GM23248 (cell line): Measurements from ENCODE around the gene FAM89B. TPM values are rescaled to one million over a fixed set of nuclear protein-coding genes. Genes with fewer than 3 reads are reported as not detected.

Experiments
- DNase-seq: peaks from one replicate; pipeline ENCODE4 v3.0.0-alpha.2; 2015
- H2AFZ ChIP-seq: fragments of 200-600 bp; sonication (generic); 2 replicates; pipeline ENCODE4 v1.6.1; 2016; ENCODE audit warnings: antibody characterized with exemption
- H3F3A ChIP-seq: fragments of 200-600 bp; sonication (generic); 2 replicates; pipeline ENCODE4 v1.6.1; 2016; ENCODE audit warnings: mild to moderate bottlenecking, antibody characterized with exemption, mixed run types; ENCODE audit not compliant: insufficient read depth
- H3K27ac ChIP-seq: fragments of 200-600 bp; sonication (generic); 2 replicates; pipeline ENCODE4 v1.5.1; 2016; ENCODE audit warnings: mild to moderate bottlenecking
- H3K27me3 ChIP-seq: fragments of 200-600 bp; sonication (generic); replicated peaks from 2 replicates; pipeline ENCODE4 v1.6.1; 2016; ENCODE audit warnings: mild to moderate bottlenecking; ENCODE audit not compliant: insufficient read depth
- H3K36me3 ChIP-seq: fragments of 200-600 bp; sonication (generic); 2 replicates; pipeline ENCODE4 v1.6.1; 2016; ENCODE audit warnings: low read depth, mild to moderate bottlenecking
- H3K4me1 ChIP-seq: fragments of 200-600 bp; sonication (generic); 2 replicates; pipeline ENCODE4 v1.6.1; 2016; ENCODE audit warnings: mild to moderate bottlenecking; ENCODE audit not compliant: insufficient read depth
- H3K4me2 ChIP-seq: fragments of 200-600 bp; sonication (generic); one replicate; pipeline ENCODE4 v1.6.1; 2016; ENCODE audit warnings: mild to moderate bottlenecking; ENCODE audit not compliant: unreplicated experiment
- H3K4me3 ChIP-seq: fragments of 200-600 bp; sonication (generic); 2 replicates; pipeline ENCODE4 v1.5.1; 2016; ENCODE audit warnings: mild to moderate bottlenecking
- H3K79me2 ChIP-seq: fragments of 200-600 bp; sonication (generic); 2 replicates; pipeline ENCODE4 v1.6.1; 2016; ENCODE audit warnings: mild to moderate bottlenecking; ENCODE audit not compliant: insufficient read depth
- H3K9ac ChIP-seq: fragments of 200-600 bp; sonication (generic); 2 replicates; pipeline ENCODE4 v1.6.1; 2016; ENCODE audit warnings: mild to moderate bottlenecking
- H3K9me2 ChIP-seq: fragments of 200-600 bp; sonication (generic); 2 replicates; pipeline ENCODE4 v1.6.1; 2016; ENCODE audit warnings: mixed run types, mild to moderate bottlenecking, moderate library complexity; ENCODE audit not compliant: insufficient read depth
- H3K9me3 ChIP-seq: fragments of 200-600 bp; sonication (generic); one replicate; pipeline ENCODE4 v1.6.1; 2017; ENCODE audit warnings: low read depth
- H4K20me1 ChIP-seq: fragments of 200-600 bp; sonication (generic); 2 replicates; pipeline ENCODE4 v1.6.0; 2016; ENCODE audit not compliant: insufficient read depth
- EZH2 ChIP-seq: fragments of 200-600 bp; sonication (generic); IDR thresholded peaks from 2 replicates; pipeline ENCODE4 v1.6.1; 2018; ENCODE audit warnings: antibody characterized with exemption, mild to moderate bottlenecking; ENCODE audit not compliant: insufficient read depth, poor library complexity, severe bottlenecking
- EZH2phosphoT487 ChIP-seq: fragments of 200-600 bp; sonication (generic); IDR thresholded peaks from 2 replicates; pipeline ENCODE4 v1.6.1; 2018; ENCODE audit warnings: antibody characterized with exemption, moderate library complexity, mild to moderate bottlenecking, low read depth; ENCODE audit not compliant: insufficient read depth
- WGBS, 2 experiments: methylation state at CpG; one replicate each; pipeline ENCODE4 v1.1.6; 2015 to 2017; ENCODE audit warnings: low lambda C conversion rate in 2 of 2, low coverage in 1 of 2; ENCODE audit errors: missing lambda C conversion rate in 2 of 2; 5-methylcytosine and 5-hydroxymethylcytosine counted together
- in situ Hi-C: fragments of 300-500 bp; cut with MboI; formaldehyde crosslinking; loops from 2 replicates; pipeline ENCODE4 v1.15.0; 2020
- polyA plus RNA-seq: library from polyadenylated mRNA; unstranded; fragments of >200 nt; fragmentation: Nextera tagmentation; extraction: Ambion mirVana; gene quantifications from 2 replicates; pipeline ENCODE4 v1.2.1, GENCODE V29; 2016
- total RNA-seq: library from RNA; depleted of rRNA; stranded (reverse); fragments of >200 nt; shearing (Covaris generic); gene quantifications from 2 replicates; pipeline ENCODE4 v1.2.3, GENCODE V29; 2014

The FAM89B gene
- total and polyA plus RNA-seq, 2 experiments from 2014 or later: 67.0 to 73.1 TPM

DNA sequence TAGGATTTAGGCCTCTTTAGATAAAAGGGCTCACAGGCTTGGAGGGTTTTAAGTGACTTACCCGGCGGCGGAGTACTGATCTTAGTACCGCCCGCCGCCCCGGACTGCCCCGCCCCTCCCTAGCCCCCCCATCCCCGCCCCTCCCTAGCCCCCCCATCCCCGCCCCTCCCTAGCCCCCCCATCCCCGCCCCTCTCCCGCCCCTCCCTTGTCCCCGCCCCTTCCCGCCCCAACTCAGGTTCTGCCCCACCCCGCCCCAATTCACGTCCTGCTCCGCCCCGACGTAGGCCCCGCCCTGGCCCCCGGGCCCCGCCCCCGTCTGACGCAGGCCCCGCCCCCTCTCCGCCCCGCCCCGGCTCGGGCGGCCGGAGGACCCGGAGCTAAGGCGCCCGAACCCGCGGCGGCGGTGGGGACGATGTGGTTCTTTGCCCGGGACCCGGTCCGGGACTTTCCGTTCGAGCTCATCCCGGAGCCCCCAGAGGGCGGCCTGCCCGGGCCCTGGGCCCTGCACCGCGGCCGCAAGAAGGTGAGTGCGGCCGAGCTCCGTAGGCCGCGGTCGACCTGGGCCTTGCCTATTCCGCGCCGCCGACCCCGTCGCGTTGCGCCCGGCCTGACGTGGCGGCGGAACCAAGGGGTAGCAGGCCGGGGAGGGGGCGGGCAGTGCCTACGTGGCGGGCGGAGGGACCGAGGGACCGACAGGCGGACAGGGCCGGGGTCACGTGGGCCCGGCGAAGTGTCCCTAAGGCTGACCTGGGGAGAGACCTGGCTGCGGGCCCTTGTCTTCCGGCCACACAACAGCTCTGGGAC lies 47.4 kb upstream of the FAM89B start, which contains the start of gene SCYL1:
Gene SCYL1, plus strand, starts transcription at position 343 of the 805 bp plus-strand sequence. Its CDS starts 71 bp downstream, at position 414.
- Histone ChIP-seq H4K20me1 (no peaks in the 10 kb centered on the region), H3K9me3 (no peaks in the 10 kb centered on the region), H3K9ac (peak within 1 kb of the TSS; percentile 99), H3K27me3 (no peaks in the 10 kb centered on the region), H3K27ac (peak within 1 kb of the TSS; percentile 86), H3K4me2 (peak within 1 kb of the TSS; percentile 100), H3K79me2 (peaks cover 50% of the 10 kb centered on the region), H2AFZ (peak within 1 kb of the TSS; percentile 96), H3F3A (peaks cover 4% of the 10 kb centered on the region; the same call in 1 of the 2 replicates), H3K4me3 (peak within 1 kb of the TSS; percentile 92), H3K36me3 (peaks cover 24% of the 10 kb centered on the region), H3K4me1 (peaks cover 18% of the 10 kb centered on the region), H3K9me2 (no peaks in the 10 kb centered on the region)
- 4% methylated on average over 40 to 52 of the region's 82 CpGs for WGBS, 2 experiments
- peak; percentile 92 for DNase-seq
- in situ Hi-C loops: no loop called here
- no peak for TF ChIP-seq EZH2phosphoT487
- no peak for TF ChIP-seq EZH2

- Histone ChIP-seq H3K9me3 (no peaks in the 10 kb centered on the region), H3K4me3 (peak overlapping the region; percentile 92), H2AFZ (no peak overlapping the region), H3F3A (peaks cover 4% of the 10 kb centered on the region; the same call in 1 of the 2 replicates), H4K20me1 (no peaks in the 10 kb centered on the region), H3K4me2 (peak overlapping the region; percentile 100), H3K79me2 (peaks cover 56% of the 10 kb centered on the region), H3K9ac (peak overlapping the region; percentile 99), H3K4me1 (peaks cover 18% of the 10 kb centered on the region), H3K9me2 (no peaks in the 10 kb centered on the region), H3K27me3 (no peaks in the 10 kb centered on the region), H3K27ac (peak overlapping the region; percentile 86), H3K36me3 (peaks cover 24% of the 10 kb centered on the region)
- in situ Hi-C loops: no loop called here
- no peak for TF ChIP-seq EZH2phosphoT487
- no peak for TF ChIP-seq EZH2
- 25 to 31% methylated on average over 28 to 31 of the region's 31 CpGs for WGBS, 2 experiments
- DNase-seq: no peak
These were observed 46.5 kb upstream of the FAM89B start for GRCh38 chr11:65525546-65526480.

DNA sequence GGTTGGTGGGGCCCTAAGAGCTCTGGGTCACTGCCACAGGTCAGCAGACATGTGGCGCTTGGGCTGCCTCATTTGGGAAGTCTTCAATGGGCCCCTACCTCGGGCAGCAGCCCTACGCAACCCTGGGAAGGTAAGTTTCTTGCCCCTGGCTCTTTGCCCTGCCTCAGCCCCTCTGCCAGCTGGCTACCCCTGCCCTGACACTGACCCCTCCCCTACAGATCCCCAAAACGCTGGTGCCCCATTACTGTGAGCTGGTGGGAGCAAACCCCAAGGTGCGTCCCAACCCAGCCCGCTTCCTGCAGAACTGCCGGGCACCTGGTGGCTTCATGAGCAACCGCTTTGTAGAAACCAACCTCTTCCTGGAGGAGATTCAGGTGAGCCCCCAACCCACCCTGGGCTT lies 45.6 kb upstream of the FAM89B start:
- no peak overlapping the region for H3K4me2 ChIP-seq
- peaks cover 56% of the 10 kb centered on the region for H3K79me2 ChIP-seq
- peaks cover 4% of the 10 kb centered on the region; the same call in 1 of the 2 replicates for H3F3A ChIP-seq
- H3K27me3 ChIP-seq: no peaks in the 10 kb centered on the region
- H2AFZ ChIP-seq: no peak overlapping the region
- peak overlapping the region; percentile 92; the same call in 1 of the 2 replicates for H3K4me3 ChIP-seq
- TF ChIP-seq EZH2phosphoT487: no peak
- TF ChIP-seq EZH2: no peak
- no peaks in the 10 kb centered on the region for H3K9me3 ChIP-seq
- no peaks in the 10 kb centered on the region for H4K20me1 ChIP-seq
- no peaks in the 10 kb centered on the region for H3K9me2 ChIP-seq
- H3K9ac ChIP-seq: peak overlapping the region; percentile 99
- H3K27ac ChIP-seq: no peak overlapping the region
- DNase-seq: no peak
- in situ Hi-C loops: no loop called here
- H3K36me3 ChIP-seq: peaks cover 32% of the 10 kb centered on the region
- peaks cover 18% of the 10 kb centered on the region for H3K4me1 ChIP-seq
- 91 to 96% methylated on average over 8 of the region's 8 CpGs for WGBS, 2 experiments

DNA sequence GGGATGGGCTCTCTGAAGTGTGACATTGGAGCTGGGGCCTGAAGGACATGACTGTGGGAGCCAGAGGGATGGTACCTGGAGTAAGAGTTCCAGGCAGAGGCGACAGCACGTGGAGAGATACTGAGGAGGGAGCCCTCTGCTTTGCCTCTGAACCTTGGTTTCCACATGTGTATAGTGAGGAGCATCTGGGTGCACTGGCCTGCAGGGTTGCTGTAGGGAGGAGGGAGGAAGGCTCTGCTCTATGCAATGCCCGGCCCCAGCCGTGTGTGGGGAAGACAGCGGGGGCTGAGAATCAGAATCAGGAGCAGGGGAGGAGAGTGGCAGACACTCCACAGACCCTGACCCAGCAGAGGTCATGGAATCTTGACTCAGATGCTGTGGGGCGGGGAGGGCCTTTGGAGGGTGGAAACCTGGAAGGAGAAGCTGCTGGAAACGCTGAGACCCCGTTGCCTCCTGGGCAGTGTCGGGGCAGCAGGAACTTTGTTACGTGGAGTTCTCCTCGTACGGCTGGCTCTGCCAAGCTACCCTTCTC lies 43.5 kb upstream of the FAM89B start:
- Histone ChIP-seq H3K79me2 (peaks cover 56% of the 10 kb centered on the region), H3K4me1 (peaks cover 18% of the 10 kb centered on the region), H3K27me3 (no peaks in the 10 kb centered on the region), H3K36me3 (peaks cover 43% of the 10 kb centered on the region), H3K9me2 (no peaks in the 10 kb centered on the region), H3K9ac (no peak overlapping the region), H2AFZ (no peak overlapping the region), H3K4me3 (no peak overlapping the region), H4K20me1 (no peaks in the 10 kb centered on the region), H3K4me2 (no peak overlapping the region), H3K9me3 (no peaks in the 10 kb centered on the region), H3K27ac (no peak overlapping the region), H3F3A (peaks cover 15% of the 10 kb centered on the region)
- WGBS, 2 experiments: 81 to 83% methylated on average over 12 of the region's 12 CpGs
- TF ChIP-seq EZH2 (no peak), EZH2phosphoT487 (no peak)
- in situ Hi-C loops: no loop called here
- no peak for DNase-seq
